GM12878 (cell line): ENCODE measurements around the gene DHRS9. TPM values are rescaled to one million over a fixed set of nuclear protein-coding genes. Genes with fewer than 3 reads are reported as not detected.

ENCODE experiments used
- ATAC-seq: fragments of 200-7000 bp; cut with Tn5 transposase; 3 replicates; pipeline ENCODE4 v1.9.1; 2020; ENCODE audit warnings: mild to moderate bottlenecking, moderate library complexity
- BruUV-seq: library from RNA; stranded (reverse); fragments of 400-500 nt; replicated peaks from 2 replicates; lab custom pipeline; 2021; lab: Mats Ljungman, UMichigan
- CTCF ChIA-PET: fragments of 300-600 bp; sonication (Branson Sonifier 250); formaldehyde crosslinking; extraction: SDS; loops from one replicate; lab custom pipeline; 2021; ENCODE audit warnings: inconsistent platforms; lab: Yijun Ruan, JAX
- POLR2A ChIA-PET: fragments of 350-600 bp; formaldehyde crosslinking; extraction: SDS; loops from one replicate; lab custom pipeline; 2021; ENCODE audit warnings: inconsistent platforms; lab: Charles Lee
- RAD21 ChIA-PET: fragments of 300-600 bp; sonication (Branson Sonifier 250); formaldehyde crosslinking; loops from one replicate; lab custom pipeline; 2023; ENCODE audit warnings: antibody characterized with exemption; ENCODE audit not compliant: unreplicated experiment; lab: Charles Lee
- SMC1A ChIA-PET: fragments of 300-600 bp; sonication (Branson Sonifier 250); formaldehyde crosslinking; loops from one replicate; lab custom pipeline; 2023; ENCODE audit not compliant: unreplicated experiment, uncharacterized antibody; lab: Charles Lee
- DNase-seq: peaks from one replicate; pipeline ENCODE4 v3.0.0-alpha.2; 2011; ENCODE audit warnings: low read depth, low spot score
- FAIRE-seq: peaks from 3 replicates; lab custom pipeline; 2011; peaks lifted over from hg19 to GRCh38; lab: Jason Lieb, UNC
- H2AFZ ChIP-seq: 2 replicates; pipeline ENCODE4 v1.6.0; 2011; ENCODE audit warnings: low read depth, low read length, control low read depth; ENCODE audit not compliant: control insufficient read depth
- H3K27ac ChIP-seq: 2 replicates; pipeline ENCODE4 v1.5.1; 2011; ENCODE audit warnings: control low read depth; ENCODE audit not compliant: control insufficient read depth, insufficient read depth
- H3K27me3 ChIP-seq, 2 experiments: replicated peaks in 1 of 2; 2 replicates each; pipeline versions ENCODE4 v1.6.0 to v1.6.1; 2011; ENCODE audit warnings: low read length in 1 of 2; ENCODE audit not compliant: control insufficient read depth in 2 of 2, insufficient read depth in 2 of 2
- H3K36me3 ChIP-seq, 2 experiments: 2 replicates each; pipeline ENCODE4 v1.5.1; 2011; ENCODE audit warnings: low read length in 1 of 2; ENCODE audit not compliant: control insufficient read depth in 2 of 2, insufficient read depth in 2 of 2
- H3K4me1 ChIP-seq: 2 replicates; pipeline ENCODE4 v1.6.1; 2011; ENCODE audit warnings: mild to moderate bottlenecking, low read length, moderate library complexity, mixed read lengths; ENCODE audit not compliant: control insufficient read depth, insufficient read depth
- H3K4me2 ChIP-seq: 2 replicates; pipeline ENCODE4 v1.6.0; 2011; ENCODE audit warnings: control low read depth; ENCODE audit not compliant: control insufficient read depth, insufficient read depth
- H3K4me3 ChIP-seq: fragments of 200-600 bp; sonication (generic); 2 replicates; pipeline ENCODE4 v1.5.1; 2016
- H3K79me2 ChIP-seq: 2 replicates; pipeline ENCODE4 v1.6.0; 2011; ENCODE audit warnings: low read length; ENCODE audit not compliant: control insufficient read depth, insufficient read depth
- H3K9ac ChIP-seq: 2 replicates; pipeline ENCODE4 v1.8.0; 2011; ENCODE audit warnings: low read length, control low read depth, mixed read lengths; ENCODE audit not compliant: control insufficient read depth, insufficient read depth
- H3K9me3 ChIP-seq: replicated peaks from 3 replicates; pipeline ENCODE4 v1.5.1; 2011; ENCODE audit warnings: mild to moderate bottlenecking, low read length; ENCODE audit not compliant: control insufficient read depth, insufficient read depth
- H4K20me1 ChIP-seq: 2 replicates; pipeline ENCODE4 v1.6.0; 2011; ENCODE audit not compliant: control insufficient read depth, insufficient read depth
- IKZF1 ChIP-seq: fragments of 450-650 bp; conservative IDR thresholded peaks from 2 replicates; pipeline ENCODE4 v1.6.1; 2017; ENCODE audit warnings: antibody characterized with exemption, mild to moderate bottlenecking
- SMARCA5 ChIP-seq: fragments of 450-650 bp; IDR thresholded peaks from 2 replicates; pipeline ENCODE4 v1.6.1; 2017; ENCODE audit warnings: mild to moderate bottlenecking
- WGBS: methylation state at CpG from one replicate; pipeline ENCODE4 v1.1.6; 2016; ENCODE audit warnings: low lambda C conversion rate; ENCODE audit not compliant: insufficient replicate concordance, insufficient coverage; ENCODE audit errors: missing lambda C conversion rate; 5-methylcytosine and 5-hydroxymethylcytosine counted together
- in situ Hi-C: fragments of 300-500 bp; cut with MboI; formaldehyde crosslinking; loops from 9 replicates; pipeline ENCODE4 v1.14.3; 2018; ENCODE audit warnings: mixed read lengths
- intact Hi-C: fragments of 100-400 bp; cut with micrococcal nuclease; formaldehyde crosslinking; loops from one replicate; pipeline ENCODE4 v1.14.2; 2022; ENCODE audit not compliant: unreplicated experiment
- polyA plus RNA-seq, 11 experiments: library from polyadenylated mRNA; depleted of rRNA in 4 of 11; unstranded in 6 of 11; stranded (reverse) in 5 of 11; fragments of >200 nt; fragmentation: Nextera tagmentation in 4 of 11; fragmentation: Illumina TruSeq in 1 of 11; extraction: Ambion mirVana in 4 of 11; extraction: Trizol in 1 of 11; gene quantifications; 1 replicate in 1 of 11; 2 replicates in 10 of 11; pipeline versions ENCODE4 v1.2.1 to v1.2.3, GENCODE V29; 2011 to 2016; ENCODE audit warnings: inconsistent platforms in 2 of 11, missing spikeins in 2 of 11, low read depth in 1 of 11
- total RNA-seq, 4 experiments: library from RNA; depleted of rRNA in 3 of 4; stranded (reverse); fragments of >200 nt in 3 of 4; fragmentation: Illumina TruSeq in 1 of 4; extraction: Trizol in 1 of 4; gene quantifications; 2 replicates each; pipeline versions ENCODE4 v1.2.1 to v1.2.3, GENCODE V29; 2013 to 2021
- TF ChIP-seq, protein P1 (sequence below): fragments of 450-650 bp; IDR thresholded peaks from 2 replicates; pipeline ENCODE4 v1.6.1; 2017; ENCODE audit warnings: borderline replicate concordance
- TF ChIP-seq, protein P2 (sequence below): fragments of 450-650 bp; IDR thresholded peaks from 2 replicates; pipeline ENCODE4 v1.6.1; 2016; ENCODE audit warnings: mild to moderate bottlenecking

Gene DHRS9
- total and polyA plus RNA-seq, 10 of the 15 experiments (the other 5 are each of a cell fraction or from before 2014, with no cell fraction given) = 0.09 to 0.34 (median 0.13) TPM; not detected in 5

DNA sequence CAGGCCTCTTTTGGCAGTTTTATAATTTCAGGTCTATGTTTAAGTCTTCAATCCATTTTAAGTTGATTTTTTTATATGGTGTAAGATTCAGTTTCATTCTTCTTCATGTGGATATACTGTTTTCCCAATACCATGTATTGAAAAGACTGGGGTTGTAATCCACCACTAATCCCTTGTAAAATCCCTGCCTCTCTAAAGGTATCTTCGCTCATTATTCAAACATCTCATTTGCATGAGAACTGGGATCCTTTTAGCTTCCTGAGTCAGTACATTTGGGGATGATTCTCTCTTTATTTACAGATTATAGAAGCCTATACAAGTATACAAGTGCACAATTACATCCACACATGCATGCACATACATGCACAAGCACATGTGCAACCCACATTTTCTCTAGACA is 25.3 kb downstream of the DHRS9 start (continued):
- TF ChIP-seq, protein P1, sequence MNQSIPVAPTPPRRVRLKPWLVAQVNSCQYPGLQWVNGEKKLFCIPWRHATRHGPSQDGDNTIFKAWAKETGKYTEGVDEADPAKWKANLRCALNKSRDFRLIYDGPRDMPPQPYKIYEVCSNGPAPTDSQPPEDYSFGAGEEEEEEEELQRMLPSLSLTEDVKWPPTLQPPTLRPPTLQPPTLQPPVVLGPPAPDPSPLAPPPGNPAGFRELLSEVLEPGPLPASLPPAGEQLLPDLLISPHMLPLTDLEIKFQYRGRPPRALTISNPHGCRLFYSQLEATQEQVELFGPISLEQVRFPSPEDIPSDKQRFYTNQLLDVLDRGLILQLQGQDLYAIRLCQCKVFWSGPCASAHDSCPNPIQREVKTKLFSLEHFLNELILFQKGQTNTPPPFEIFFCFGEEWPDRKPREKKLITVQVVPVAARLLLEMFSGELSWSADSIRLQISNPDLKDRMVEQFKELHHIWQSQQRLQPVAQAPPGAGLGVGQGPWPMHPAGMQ = no peak

DNA sequence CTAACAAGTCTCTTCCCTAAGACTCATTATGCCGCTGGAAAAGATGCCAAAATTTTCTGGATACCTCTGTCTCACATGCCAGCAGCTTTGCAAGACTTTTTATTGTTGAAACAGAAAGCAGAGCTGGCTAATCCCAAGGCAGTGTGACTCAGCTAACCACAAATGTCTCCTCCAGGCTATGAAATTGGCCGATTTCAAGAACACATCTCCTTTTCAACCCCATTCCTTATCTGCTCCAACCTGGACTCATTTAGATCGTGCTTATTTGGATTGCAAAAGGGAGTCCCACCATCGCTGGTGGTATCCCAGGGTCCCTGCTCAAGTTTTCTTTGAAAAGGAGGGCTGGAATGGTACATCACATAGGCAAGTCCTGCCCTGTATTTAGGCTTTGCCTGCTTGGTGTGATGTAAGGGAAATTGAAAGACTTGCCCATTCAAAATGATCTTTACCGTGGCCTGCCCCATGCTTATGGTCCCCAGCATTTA is 26.3 kb downstream of the DHRS9 start:
- intact Hi-C loops = no loop called here
- POLR2A ChIA-PET = no interaction called here
- FAIRE-seq = no peak

More for the DNA sequence above, 26.3 kb downstream of the DHRS9 start:
- CTCF ChIA-PET = interaction anchor here (0.6 to 8.3 kb wide), 2 partner anchors 14 to 306 kb away, joined by 3 to 48 read pairs; no protein-coding TSS in a partner anchor
- DNase-seq = no peak
- H3K4me2 ChIP-seq = no peak overlapping the region
- RAD21 ChIA-PET = no interaction called here
- SMC1A ChIA-PET = interaction anchor here (0.7 to 1.1 kb wide), 2 partner anchors 46 to 126 kb away, joined by 3 to 4 read pairs; no protein-coding TSS in a partner anchor
- no peak overlapping the region for H2AFZ ChIP-seq
- WGBS = 6% methylated on average over 5 of the region's 5 CpGs
- H3K4me1 ChIP-seq = no peaks in the 10 kb centered on the region
- H3K79me2 ChIP-seq = no peaks in the 10 kb centered on the region
- TF ChIP-seq, protein P2, sequence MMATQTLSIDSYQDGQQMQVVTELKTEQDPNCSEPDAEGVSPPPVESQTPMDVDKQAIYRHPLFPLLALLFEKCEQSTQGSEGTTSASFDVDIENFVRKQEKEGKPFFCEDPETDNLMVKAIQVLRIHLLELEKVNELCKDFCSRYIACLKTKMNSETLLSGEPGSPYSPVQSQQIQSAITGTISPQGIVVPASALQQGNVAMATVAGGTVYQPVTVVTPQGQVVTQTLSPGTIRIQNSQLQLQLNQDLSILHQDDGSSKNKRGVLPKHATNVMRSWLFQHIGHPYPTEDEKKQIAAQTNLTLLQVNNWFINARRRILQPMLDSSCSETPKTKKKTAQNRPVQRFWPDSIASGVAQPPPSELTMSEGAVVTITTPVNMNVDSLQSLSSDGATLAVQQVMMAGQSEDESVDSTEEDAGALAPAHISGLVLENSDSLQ = no peak
- no peak for TF ChIP-seq SMARCA5
- TF ChIP-seq IKZF1 = no peak
- TF ChIP-seq, all 136 proteins: peak for 0
- H3K4me3 ChIP-seq = no peak overlapping the region
- H3K27ac ChIP-seq = no peak overlapping the region
- no peaks in the 10 kb centered on the region for H3K36me3 ChIP-seq
- BruUV-seq = no TSS peak
- H3K9ac ChIP-seq = no peak overlapping the region
- in situ Hi-C loops = no loop called here
- no peaks in the 10 kb centered on the region; a peak in 1 of 4 replicates for H3K27me3 ChIP-seq
- no peak for ATAC-seq
- no peaks in the 10 kb centered on the region for H4K20me1 ChIP-seq
- H3K9me3 ChIP-seq = no peaks in the 10 kb centered on the region
